Kidney (tissue), 14 donors: Measurements from ENCODE around the gene TNFSF13. TPM values are rescaled to one million over a fixed set of nuclear protein-coding genes. Genes with fewer than 3 reads are reported as not detected.

Experiments used
- DNase-seq, 5 donors: peaks; one replicate each; pipeline ENCODE4 v3.0.0-alpha.2; 2013 to 2020
- FAIRE-seq: peaks from 2 replicates; lab custom pipeline; 2012; peaks lifted over from hg19 to GRCh38; lab: Jason Lieb, UNC
- H3K27ac ChIP-seq, 2 donors: one replicate each; pipeline ENCODE4 v1.7.0; 2013; ENCODE audit warnings: low read depth in 2 of 2, low read length in 2 of 2, inconsistent platforms in 1 of 2
- H3K27me3 ChIP-seq: one replicate; pipeline ENCODE4 v1.7.1; 2013; ENCODE audit warnings: low read length, inconsistent platforms; ENCODE audit not compliant: control insufficient read depth, insufficient read depth
- H3K36me3 ChIP-seq, 3 donors: one replicate each; pipeline versions ENCODE4 v1.7.0 to v1.7.1; 2013; ENCODE audit warnings: low read length in 3 of 3, control low read depth in 1 of 3, inconsistent platforms in 1 of 3; ENCODE audit not compliant: insufficient read depth in 3 of 3, control insufficient read depth in 2 of 3
- H3K4me1 ChIP-seq, 3 donors: one replicate each; pipeline versions ENCODE4 v1.7.0 to v1.7.1; 2013; ENCODE audit warnings: low read length in 3 of 3, inconsistent platforms in 1 of 3, low read depth in 1 of 3; ENCODE audit not compliant: control insufficient read depth in 2 of 3, insufficient read depth in 2 of 3
- H3K4me3 ChIP-seq, 3 donors: one replicate each; pipeline versions ENCODE4 v1.7.0 to v1.8.1; 2013; ENCODE audit warnings: low read length in 3 of 3, control low read depth in 1 of 3, inconsistent platforms in 1 of 3
- H3K9ac ChIP-seq, 3 donors: one replicate each; pipeline versions ENCODE4 v1.7.0 to v1.7.1; 2013; ENCODE audit warnings: low read length in 3 of 3, control low read depth in 1 of 3, inconsistent platforms in 1 of 3
- H3K9me3 ChIP-seq, 3 donors: one replicate each; pipeline versions ENCODE4 v1.7.0 to v1.7.1; 2013; ENCODE audit warnings: low read length in 3 of 3, control low read depth in 1 of 3, inconsistent platforms in 1 of 3; ENCODE audit not compliant: control insufficient read depth in 2 of 3, insufficient read depth in 1 of 3
- CTCF ChIP-seq: IDR thresholded peaks from 3 replicates; pipeline ENCODE4 v1.5.1; 2012; ENCODE audit warnings: mild to moderate bottlenecking, moderate library complexity, borderline replicate concordance; ENCODE audit not compliant: insufficient read depth; ENCODE audit errors: extremely low read depth
- intact Hi-C: fragments of 100-400 bp; cut with DNase I; formaldehyde crosslinking; loops from one replicate; pipeline ENCODE4 v1.11.1; 2022
- polyA plus RNA-seq: library from polyadenylated mRNA; stranded (reverse); fragments of 350-450 nt; fragmentation: Illumina TruSeq; extraction: RNeasy Lipid Tissue Mini Kit (QIAGEN cat#74804); gene quantifications from one replicate; pipeline ENCODE4 v1.2.3, GENCODE V29; 2014; ENCODE audit warnings: low read depth, low replicate concordance; ENCODE audit not compliant: insufficient read depth
- total RNA-seq: library from RNA; stranded (reverse); fragmentation: NEBNext Ultra II Directional; extraction: Animal tissue kit (Norgen Biotek cat#: 25700); gene quantifications from one replicate; pipeline ENCODE4 v1.2.1, GENCODE V29; 2021
- donor health status: control.
- donor health status: control.
- donor health status: control.
- donor health status: control.
- donor health status: control.
- donor health status: DM: yes; HTN: yes; CAD: no.
- donor health status: Normal renal cell carcinoma (clear cell type).

Gene TNFSF13
- total and polyA plus RNA-seq, 2 donors from 2014 or later, result 68.6 to 99.2 TPM

- H3K4me1 ChIP-seq, result peaks cover 0 to 17% (median 10%) of the 10 kb centered on the region in 3 donors
These were observed 7.2 kb upstream of the TNFSF13 start for GRCh38 chr17:7551396-7551795.

GRCh38 chr17:7552621-7553051, 5.9 kb upstream of the TNFSF13 start:
- Histone ChIP-seq H3K27ac (no peak overlapping the region), H3K9me3 (no peaks in the 10 kb centered on the region), H3K4me1 (peaks cover 0 to 23% (median 14%) of the 10 kb centered on the region in 3 donors), H3K4me3 (no peak overlapping the region), H3K9ac (no peak overlapping the region), H3K36me3 (no peaks in the 10 kb centered on the region), H3K27me3 (no peaks in the 10 kb centered on the region)
- intact Hi-C loops, result no loop called here
- no peak for TF ChIP-seq CTCF
- no peak for DNase-seq
- no peak for FAIRE-seq

More at GRCh38 chr17:7551396-7551795, 7.2 kb upstream of the TNFSF13 start:
- no peak for TF ChIP-seq CTCF
- intact Hi-C loops, result no loop called here
- no peak for FAIRE-seq
- no peaks in the 10 kb centered on the region for H3K36me3 ChIP-seq
- peak overlapping the region in 1 of 2 donors; percentile 16 for H3K27ac ChIP-seq
- no peak overlapping the region for H3K4me3 ChIP-seq
- no peaks in the 10 kb centered on the region for H3K9me3 ChIP-seq
- no peak overlapping the region for H3K9ac ChIP-seq
- no peaks in the 10 kb centered on the region for H3K27me3 ChIP-seq
- peak in 1 of 5 donors; percentile 66 for DNase-seq

GRCh38 chr17:7553356-7553755, 5.2 kb upstream of the TNFSF13 start:
- H3K4me1 ChIP-seq, result peaks cover 0 to 27% (median 17%) of the 10 kb centered on the region in 3 donors
- TF ChIP-seq CTCF, result no peak
- FAIRE-seq (no peak), DNase-seq (no peak)
- H3K27ac ChIP-seq, result no peak overlapping the region
- intact Hi-C loops, result no loop called here
- H3K27me3 ChIP-seq, result no peaks in the 10 kb centered on the region
- H3K4me3 ChIP-seq, result no peak overlapping the region
- no peaks in the 10 kb centered on the region for H3K36me3 ChIP-seq
- H3K9me3 ChIP-seq, result no peaks in the 10 kb centered on the region
- no peak overlapping the region for H3K9ac ChIP-seq

- no peak overlapping the region for H3K9ac ChIP-seq
- no peak overlapping the region for H3K4me3 ChIP-seq
- TF ChIP-seq CTCF, result no peak
- peaks cover under 1 to 36% (median 30%) of the 10 kb centered on the region in 3 donors for H3K4me1 ChIP-seq
- FAIRE-seq (no peak), DNase-seq (no peak)
- no peaks in the 10 kb centered on the region for H3K27me3 ChIP-seq
- H3K36me3 ChIP-seq, result no peaks in the 10 kb centered on the region
- intact Hi-C loops, result no loop called here
- no peaks in the 10 kb centered on the region for H3K9me3 ChIP-seq
- no peak overlapping the region for H3K27ac ChIP-seq
These were observed 3.1 kb upstream of the TNFSF13 start for GRCh38 chr17:7555320-7555948.
